SK-N-SH (cell line): ENCODE data around the gene ARAP3. TPM values are rescaled to one million over a fixed set of nuclear protein-coding genes. Genes with fewer than 3 reads are reported as not detected.

Source experiments
- CTCF ChIA-PET: fragments of 300-600, 350-600 bp; formaldehyde crosslinking; extraction: SDS; loops from one replicate; lab custom pipeline; 2021; lab: Yijun Ruan, JAX
- POLR2A ChIA-PET: fragments of 350-600 bp; sonication (Branson Sonifier 250); formaldehyde crosslinking; extraction: SDS; loops from one replicate; lab custom pipeline; 2020; ENCODE audit warnings: antibody characterized with exemption, inconsistent platforms; lab: Yijun Ruan, JAX
- DNase-seq: peaks from one replicate; pipeline ENCODE4 v3.0.0; 2012
- H2AFZ ChIP-seq: fragments of 200-600 bp; sonication (generic); 2 replicates; pipeline ENCODE4 v1.8.1; 2016; ENCODE audit warnings: antibody characterized with exemption, mild to moderate bottlenecking, low read depth
- H3F3A ChIP-seq: fragments of 200-600 bp; sonication (generic); replicated peaks from 2 replicates; pipeline ENCODE3; 2016; ENCODE audit warnings: antibody characterized with exemption, mild to moderate bottlenecking; ENCODE audit not compliant: insufficient read depth
- H3K27ac ChIP-seq, 2 experiments: fragments of 200-500 bp in 1 of 2; fragments of 200-600 bp in 1 of 2; sonication (Bioruptor generic) in 1 of 2; sonication (generic), shearing (Covaris generic) in 1 of 2; 2 replicates each; pipeline versions ENCODE4 v1.5.1 to v1.6.1; 2014 to 2016; ENCODE audit warnings: low read depth in 2 of 2, inconsistent platforms in 1 of 2, low read length in 1 of 2, mild to moderate bottlenecking in 1 of 2, mixed read lengths in 1 of 2
- H3K27me3 ChIP-seq: fragments of 200-600 bp; sonication (generic), shearing (Covaris generic); 2 replicates; pipeline ENCODE4 v1.6.1; 2016; ENCODE audit warnings: mixed run types; ENCODE audit not compliant: insufficient read depth
- H3K36me3 ChIP-seq, 2 experiments: fragments of 200-500 bp in 1 of 2; fragments of 200-600 bp in 1 of 2; sonication (Bioruptor generic) in 1 of 2; sonication (generic) in 1 of 2; replicated peaks in 1 of 2; 2 replicates each; pipeline versions ENCODE3 to v1.5.1; 2014 to 2016; ENCODE audit warnings: low read length in 1 of 2, mild to moderate bottlenecking in 1 of 2; ENCODE audit not compliant: insufficient read depth in 2 of 2, control insufficient read depth in 1 of 2
- H3K4me1 ChIP-seq, 2 experiments: fragments of 200-500 bp in 1 of 2; fragments of 200-600 bp in 1 of 2; sonication (Bioruptor generic) in 1 of 2; sonication (generic), shearing (Covaris generic) in 1 of 2; 2 replicates each; pipeline versions ENCODE4 v1.5.1 to v1.6.1; 2014 to 2016; ENCODE audit warnings: low read depth in 1 of 2, low read length in 1 of 2, mixed run types in 1 of 2; ENCODE audit not compliant: insufficient read depth in 2 of 2, control insufficient read depth in 1 of 2
- H3K4me2 ChIP-seq: fragments of 200-600 bp; sonication (generic), shearing (Covaris generic); 2 replicates; pipeline ENCODE4 v1.6.1; 2017; ENCODE audit warnings: mixed run types
- H3K4me3 ChIP-seq, 2 experiments: fragments of 200-500 bp in 1 of 2; fragments of 200-600 bp in 1 of 2; sonication (Bioruptor generic) in 1 of 2; sonication (generic), shearing (Covaris generic) in 1 of 2; 2 replicates each; pipeline versions ENCODE4 v1.5.1 to v1.8.1; 2014 to 2016; ENCODE audit warnings: low read depth in 2 of 2, inconsistent platforms in 1 of 2, low read length in 1 of 2, mild to moderate bottlenecking in 1 of 2, mixed read lengths in 1 of 2, moderate library complexity in 1 of 2
- H3K79me2 ChIP-seq: fragments of 200-600 bp; sonication (generic); 2 replicates; pipeline ENCODE4 v1.8.1; 2017; ENCODE audit warnings: mild to moderate bottlenecking; ENCODE audit not compliant: insufficient read depth
- H3K9ac ChIP-seq: fragments of 200-600 bp; sonication (generic); 2 replicates; pipeline ENCODE4 v1.6.1; 2017; ENCODE audit warnings: mixed run types
- H3K9me2 ChIP-seq: fragments of 200-600 bp; sonication (generic); 2 replicates; pipeline ENCODE4 v1.6.1; 2017; ENCODE audit warnings: mixed run types
- H3K9me3 ChIP-seq: fragments of 200-600 bp; sonication (generic); 2 replicates; pipeline ENCODE4 v1.6.1; 2017; ENCODE audit warnings: mixed run types, mild to moderate bottlenecking, moderate library complexity
- H4K20me1 ChIP-seq: fragments of 200-600 bp; sonication (generic); 2 replicates; pipeline ENCODE4 v1.6.1; 2017; ENCODE audit warnings: mild to moderate bottlenecking, mixed run types; ENCODE audit not compliant: insufficient read depth
- CHD2 ChIP-seq: fragments of 150-350 bp; IDR thresholded peaks from 2 replicates; pipeline ENCODE4 v1.6.1; 2018; ENCODE audit warnings: low read length; ENCODE audit not compliant: partially characterized antibody
- CTCF ChIP-seq: fragments of 200-600 bp; sonication (generic); IDR thresholded peaks from 2 replicates; pipeline ENCODE4 v1.6.1; 2017; ENCODE audit warnings: antibody characterized with exemption, mild to moderate bottlenecking, moderate library complexity
- ELF1 ChIP-seq: IDR thresholded peaks from 2 replicates; pipeline ENCODE4 v1.4.0; 2012
- EP300 ChIP-seq, 2 experiments: IDR thresholded peaks; 2 replicates each; pipeline versions ENCODE4 v1.4.0 to v1.6.1; 2012; ENCODE audit warnings: borderline replicate concordance in 1 of 2, low read depth in 1 of 2, low read length in 1 of 2
- FOXM1 ChIP-seq: IDR thresholded peaks from 2 replicates; pipeline ENCODE4 v1.4.0; 2012; ENCODE audit warnings: low read depth, mild to moderate bottlenecking
- IRF3 ChIP-seq: fragments of 150-350 bp; IDR thresholded peaks from 2 replicates; pipeline ENCODE4 v1.6.1; 2016; ENCODE audit warnings: mild to moderate bottlenecking, low read depth, low read length
- MAX ChIP-seq: IDR thresholded peaks from 2 replicates; pipeline ENCODE4 v1.4.0; 2012; ENCODE audit warnings: low read depth
- NRF1 ChIP-seq: IDR thresholded peaks from 2 replicates; pipeline ENCODE4 v1.6.1; 2012; ENCODE audit warnings: low read depth, mild to moderate bottlenecking, low read length
- PBX3 ChIP-seq: IDR thresholded peaks from 2 replicates; pipeline ENCODE4; 2012
- RFX5 ChIP-seq: IDR thresholded peaks from 2 replicates; pipeline ENCODE4 v1.6.1; 2012; ENCODE audit warnings: mild to moderate bottlenecking, improper control_type of control experiment, low read length
- SMC3 ChIP-seq: IDR thresholded peaks from 2 replicates; pipeline ENCODE4 v1.6.1; 2012; ENCODE audit warnings: low read depth, low read length, improper control_type of control experiment
- TAF1 ChIP-seq: IDR thresholded peaks from 2 replicates; pipeline ENCODE4 v1.6.1; 2012; ENCODE audit warnings: low read depth, mild to moderate bottlenecking, low read length, moderate library complexity, borderline replicate concordance
- TCF12 ChIP-seq: IDR thresholded peaks from 2 replicates; pipeline ENCODE4 v1.4.0; 2012
- USF1 ChIP-seq: IDR thresholded peaks from 2 replicates; pipeline ENCODE4 v1.4.0; 2012; ENCODE audit warnings: low read depth, borderline replicate concordance
- YY1 ChIP-seq: IDR thresholded peaks from 2 replicates; pipeline ENCODE4 v1.4.0; 2012; ENCODE audit warnings: low read depth, mild to moderate bottlenecking
- WGBS: methylation state at CpG from one replicate; pipeline ENCODE4 v1.1.6; 2017; ENCODE audit warnings: low lambda C conversion rate; 5-methylcytosine and 5-hydroxymethylcytosine counted together
- polyA plus RNA-seq, 3 experiments: library from polyadenylated mRNA; depleted of rRNA; stranded (reverse); fragments of >200 nt; gene quantifications; 2 replicates each; pipeline ENCODE4 v1.2.3, GENCODE V29; 2012

ARAP3 gene
- polyA plus RNA-seq, 1 of the 3 experiments (the other 2 are of a cell fraction), result 6.5 TPM

GRCh38 chr5:141630570-141631140, 51.4 kb downstream of the ARAP3 start:
- H3K36me3 ChIP-seq, result peaks cover 57 to 59% of the 10 kb centered on the region in 2 experiments
- no peaks in the 10 kb centered on the region for H3F3A ChIP-seq
- peaks cover 57% of the 10 kb centered on the region for H3K79me2 ChIP-seq
- no peaks in the 10 kb centered on the region for H3K9me2 ChIP-seq
- TF ChIP-seq MAX (no peak), USF1 (no peak), TCF12 (no peak), IRF3 (no peak), NRF1 (no peak), CTCF (no peak), TAF1 (no peak), FOXM1 (no peak), PBX3 (no peak)
- TF ChIP-seq, all 33 proteins: peak for 0
- CTCF ChIA-PET, result interaction anchor here (1.4 to 19.7 kb wide), 4 partner anchors 12 to 330 kb away, joined by 4 to 207 read pairs (median 8); partner anchors contain the start of gene DIAPH1
- Histone ChIP-seq H3K4me2 (no peak overlapping the region), H3K4me1 (peaks cover 3 to 8% of the 10 kb centered on the region in 2 experiments; a peak in 3 of 4 replicates), H3K27me3 (no peaks in the 10 kb centered on the region), H4K20me1 (peaks cover 10% of the 10 kb centered on the region), H3K9me3 (no peaks in the 10 kb centered on the region), H3K9ac (no peak overlapping the region), H3K4me3 (no peak overlapping the region), H2AFZ (no peak overlapping the region), H3K27ac (no peak overlapping the region)
- 98% methylated on average over 5 of the region's 5 CpGs for WGBS
- POLR2A ChIA-PET, result no interaction called here
- no peak for DNase-seq

- Histone ChIP-seq H3K9me3 (no peaks in the 10 kb centered on the region), H3K27ac (no peak overlapping the region), H3K27me3 (no peaks in the 10 kb centered on the region), H3K4me2 (no peak overlapping the region), H4K20me1 (0 out of 2 replicates have a peak, but pooled peaks cover 4% of the 10 kb centered on the region), H3K79me2 (peaks cover 33% of the 10 kb centered on the region), H3K4me3 (no peak overlapping the region), H2AFZ (no peak overlapping the region), H3K9me2 (no peaks in the 10 kb centered on the region), H3K36me3 (peaks cover 57 to 72% of the 10 kb centered on the region in 2 experiments), H3K9ac (no peak overlapping the region), H3K4me1 (peaks cover 0 to 4% of the 10 kb centered on the region in 2 experiments; a peak in 2 of 4 replicates), H3F3A (no peaks in the 10 kb centered on the region)
- ChIA-PET CTCF (interaction anchor here (1.2 to 19.7 kb wide), 3 partner anchors 9 to 36 kb away, joined by 3 to 207 read pairs (median 10); partner anchors contain the start of gene DIAPH1), POLR2A (no interaction called here)
- DNase-seq, result no peak
- TF ChIP-seq EP300 (IDR thresholded peaks at IDR 0.05; ENCODE audit: borderline replicate concordance in 1 of 2, low read depth in 1 of 2, low read length in 1 of 2) (no peak), SMC3 (no peak), TAF1 (no peak), YY1 (no peak), MAX (no peak), CTCF (no peak), RFX5 (no peak), ELF1 (no peak), CHD2 (no peak)
- WGBS, result 93% methylated on average over 6 of the region's 6 CpGs
Measured at GRCh38 chr5:141628175-141628788, 53.7 kb downstream of the ARAP3 start.
